ENCODE measurements around the gene SERF2. TPM values are rescaled to one million over a fixed set of nuclear protein-coding genes. Genes with fewer than 3 reads are reported as not detected.
"Not testable (repeated sequence)": the region's sequence is repeated elsewhere in the genome, so short reads cannot be mapped to it uniquely, and the experiment has no call there.

Gene SERF2
- total and polyA plus RNA-seq, 8 donors: 276 to 3,403 (median 997) TPM

- peaks cover 0 to 11% (median 3%) of the 10 kb centered on the region in 4 donors for H3K36me3 ChIP-seq
- H3K27me3 ChIP-seq: no peaks in the 10 kb centered on the region
- intact Hi-C loops (cut with DNase I; ENCODE audit: low total_unique reads): no loop called here
- H3K27ac ChIP-seq: peak within 1 kb of the TSS; percentile 89 to 96 (median 95)
- H3K4me3 ChIP-seq: peak within 1 kb of the TSS; percentile 53 to 79 (median 75)
- H3K4me1 ChIP-seq: peaks cover 34 to 75% (median 50%) of the 10 kb centered on the region in 4 donors
- no peaks in the 10 kb centered on the region for H3K9me3 ChIP-seq
- peak in 2 of 4 donors; percentile 76 to 83 for TF ChIP-seq POLR2A (IDR thresholded peaks at IDR 0.05)
- TF ChIP-seq EP300 (IDR thresholded peaks at IDR 0.05): no peak
- TF ChIP-seq CTCF (IDR thresholded peaks at IDR 0.05): no peak
- peak; percentile 97 to 99 (median 98) for TF ChIP-seq POLR2AphosphoS5 (IDR thresholded peaks at IDR 0.05)
- WGBS, 5 donors: 7 to 9% (median 8%) methylated on average over 46 of the region's 46 CpGs
- peak; percentile 95 to 99 for DNase-seq
These were observed 32.5 kb downstream of the SERF2 start, which contains the start of gene MFAP1 for GRCh38 chr15:43824302-43825246. Gene MFAP1, minus strand, starts transcription at chr15:43824690. Its CDS starts 121 bp downstream, at chr15:43824569.

- H3K27ac ChIP-seq; DNase-seq; H3K9me3 ChIP-seq; H3K36me3 ChIP-seq; H3K27me3 ChIP-seq; intact Hi-C loops (cut with DNase I; ENCODE audit: low total_unique reads); H3K4me3 ChIP-seq: not testable (repeated sequence)
- peaks cover 34 to 75% (median 49%) of the 10 kb centered on the region in 4 donors for H3K4me1 ChIP-seq
- 94 to 97% (median 96%) methylated on average over 11 of the region's 11 CpGs for WGBS, 5 donors
These were observed 33.2 kb downstream of the SERF2 start for GRCh38 chr15:43825305-43825704.

GRCh38 chr15:43826029-43826507 is 33.9 kb downstream of the SERF2 start:
- H3K4me3 ChIP-seq: peak overlapping the region; percentile 48 to 61 (median 58)
- intact Hi-C loops (cut with DNase I; ENCODE audit: low total_unique reads): no loop called here
- H3K27ac ChIP-seq: peak overlapping the region in 4 of 5 donors; percentile 78 to 84 (median 80)
- H3K27me3 ChIP-seq: no peaks in the 10 kb centered on the region
- WGBS, 5 donors: 95 to 97% (median 96%) methylated on average over 11 of the region's 11 CpGs
- no peaks in the 10 kb centered on the region for H3K9me3 ChIP-seq
- no peak for DNase-seq
- peaks cover 32 to 70% (median 45%) of the 10 kb centered on the region in 4 donors for H3K4me1 ChIP-seq
- H3K36me3 ChIP-seq: no peaks in the 10 kb centered on the region
- TF ChIP-seq EP300 (IDR thresholded peaks at IDR 0.05) (no peak), POLR2A (IDR thresholded peaks at IDR 0.05) (no peak)

DNA sequence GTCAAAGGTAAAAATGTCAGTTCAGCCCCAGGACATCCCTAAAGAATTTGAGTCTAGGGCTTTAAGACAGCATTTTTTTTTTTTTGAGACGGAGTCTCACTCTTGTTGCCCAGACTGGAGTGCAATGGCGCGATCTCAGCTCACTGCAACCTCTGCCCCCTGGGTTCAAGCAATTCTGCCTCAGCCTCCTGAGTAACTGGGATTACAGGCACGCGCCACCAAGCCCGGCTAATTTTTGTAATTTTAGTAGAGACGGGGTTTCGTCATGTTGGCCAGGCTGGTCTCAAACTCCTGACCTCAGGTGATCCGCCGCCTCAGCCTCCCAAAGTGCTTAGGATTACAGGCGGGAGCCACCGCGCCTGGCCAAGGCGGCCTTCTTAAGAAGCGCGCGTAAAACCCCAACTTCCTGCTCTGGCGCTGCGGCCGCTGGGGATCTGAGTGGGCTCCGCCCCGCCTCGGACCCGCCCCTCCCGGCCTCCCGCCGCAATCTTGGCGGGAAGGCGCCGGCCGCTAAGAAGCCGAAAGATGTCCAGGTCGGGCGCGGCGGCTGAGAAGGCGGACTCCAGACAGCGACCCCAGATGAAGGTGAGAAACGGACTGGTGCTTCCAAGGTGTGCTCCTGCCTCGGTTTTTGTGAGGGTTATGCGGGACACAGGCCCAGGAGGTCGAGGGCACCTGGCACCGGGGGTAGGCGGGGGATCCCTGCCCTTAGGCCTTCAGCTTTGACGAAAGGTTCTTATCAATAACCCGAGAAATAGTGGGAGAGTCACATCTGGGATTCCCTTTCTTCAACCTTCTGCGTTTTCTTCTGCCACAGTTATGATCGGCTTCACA is 34.6 kb downstream of the SERF2 start, which contains the start of gene WDR76:
TSS of gene WDR76 (plus strand) at position 495 of the 834 bp plus-strand sequence. CDS start at position 526, 31 bp downstream.
- H3K27ac ChIP-seq: peak within 1 kb of the TSS; percentile 72 to 84 (median 79)
- no peaks in the 10 kb centered on the region for H3K9me3 ChIP-seq
- TF ChIP-seq POLR2AphosphoS5 (IDR thresholded peaks at IDR 0.05) (peak; percentile 51 to 69 (median 52)), POLR2A (IDR thresholded peaks at IDR 0.05) (no peak), EP300 (IDR thresholded peaks at IDR 0.05) (no peak), CTCF (IDR thresholded peaks at IDR 0.05) (no peak)
- intact Hi-C loops (cut with DNase I; ENCODE audit: low total_unique reads): no loop called here
- peak; percentile 88 to 95 for DNase-seq
- 4 to 7% (median 5%) methylated on average over 25 to 48 of the region's 48 CpGs for WGBS, 5 donors
- H3K4me3 ChIP-seq: peak within 1 kb of the TSS; percentile 48 to 61 (median 58)
- H3K36me3 ChIP-seq: no peaks in the 10 kb centered on the region
- H3K4me1 ChIP-seq: peaks cover 27 to 63% (median 42%) of the 10 kb centered on the region in 4 donors
- no peaks in the 10 kb centered on the region for H3K27me3 ChIP-seq
